ENCODE measurements around the gene BMERB1. TPM values are rescaled to one million over a fixed set of nuclear protein-coding genes. Genes with fewer than 3 reads are reported as not detected.
A peak's percentile ranks its signal among the peaks of the same experiment; 100 is the strongest.
"Not testable (repeated sequence)": the region's sequence is repeated elsewhere in the genome, so short reads cannot be mapped to it uniquely, and the experiment has no call there.

BMERB1 gene
- total RNA-seq, 1 donor from 2014 or later = 47.9 TPM

GRCh38 chr16:15435216-15435864, 952 bp downstream of the BMERB1 start:
- Mint-ChIP-seq H3K36me3 (ENCODE audit: unreplicated experiment) (no peaks in the 10 kb centered on the region), H3K4me3 (ENCODE audit: unreplicated experiment) (peak overlapping the region; percentile 92), H3K27me3 (ENCODE audit: unreplicated experiment) (no peaks in the 10 kb centered on the region), H3K27ac (ENCODE audit: unreplicated experiment) (peak overlapping the region; percentile 73), H3K9me3 (ENCODE audit: unreplicated experiment) (no peaks in the 10 kb centered on the region), H3K4me1 (ENCODE audit: unreplicated experiment) (peaks cover 35% of the 10 kb centered on the region)
- DNase-seq (ENCODE audit: extremely low spot score, unreplicated experiment) = no peak
- TF ChIP-seq CTCF (IDR thresholded peaks at IDR 0.05) = no peak

- no peak overlapping the region for H3K4me3 Mint-ChIP-seq (ENCODE audit: unreplicated experiment)
- no peaks in the 10 kb centered on the region for H3K9me3 Mint-ChIP-seq (ENCODE audit: unreplicated experiment)
- H3K4me1 Mint-ChIP-seq (ENCODE audit: unreplicated experiment) = peaks cover 41% of the 10 kb centered on the region
- no peaks in the 10 kb centered on the region for H3K36me3 Mint-ChIP-seq (ENCODE audit: unreplicated experiment)
- TF ChIP-seq CTCF (IDR thresholded peaks at IDR 0.05) = no peak
- H3K27me3 Mint-ChIP-seq (ENCODE audit: unreplicated experiment) = no peaks in the 10 kb centered on the region
- no peak for DNase-seq (ENCODE audit: extremely low spot score, unreplicated experiment)
- H3K27ac Mint-ChIP-seq (ENCODE audit: unreplicated experiment) = no peak overlapping the region
Observed at GRCh38 chr16:15439102-15439501, 4.7 kb downstream of the BMERB1 start.

- Mint-ChIP-seq H3K4me1 (ENCODE audit: unreplicated experiment) (peaks cover 39% of the 10 kb centered on the region), H3K36me3 (ENCODE audit: unreplicated experiment) (no peaks in the 10 kb centered on the region), H3K4me3 (ENCODE audit: unreplicated experiment) (peak overlapping the region; percentile 24), H3K9me3 (ENCODE audit: unreplicated experiment) (no peaks in the 10 kb centered on the region), H3K27ac (ENCODE audit: unreplicated experiment) (peak overlapping the region; percentile 65), H3K27me3 (ENCODE audit: unreplicated experiment) (no peaks in the 10 kb centered on the region)
- no peak for DNase-seq (ENCODE audit: extremely low spot score, unreplicated experiment)
- no peak for TF ChIP-seq CTCF (IDR thresholded peaks at IDR 0.05)
Observed at GRCh38 chr16:15439521-15439920, 5.1 kb downstream of the BMERB1 start.

- Mint-ChIP-seq H3K27ac (ENCODE audit: unreplicated experiment) (peak overlapping the region; percentile 65), H3K36me3 (ENCODE audit: unreplicated experiment) (peaks cover 6% of the 10 kb centered on the region), H3K9me3 (ENCODE audit: unreplicated experiment) (peaks cover 6% of the 10 kb centered on the region), H3K27me3 (ENCODE audit: unreplicated experiment) (no peaks in the 10 kb centered on the region), H3K4me3 (ENCODE audit: unreplicated experiment) (no peak overlapping the region), H3K4me1 (ENCODE audit: unreplicated experiment) (peaks cover 33% of the 10 kb centered on the region)
- TF ChIP-seq CTCF (IDR thresholded peaks at IDR 0.05) = no peak
- DNase-seq (ENCODE audit: extremely low spot score, unreplicated experiment) = no peak
Observed at GRCh38 chr16:15440852-15441251, 6.5 kb downstream of the BMERB1 start.

- not testable (repeated sequence) for DNase-seq (ENCODE audit: extremely low spot score, unreplicated experiment); H3K27me3 Mint-ChIP-seq (ENCODE audit: unreplicated experiment); H3K36me3 Mint-ChIP-seq (ENCODE audit: unreplicated experiment); H3K9me3 Mint-ChIP-seq (ENCODE audit: unreplicated experiment); H3K27ac Mint-ChIP-seq (ENCODE audit: unreplicated experiment); H3K4me3 Mint-ChIP-seq (ENCODE audit: unreplicated experiment)
- H3K4me1 Mint-ChIP-seq (ENCODE audit: unreplicated experiment) = peaks cover 26% of the 10 kb centered on the region
Observed at GRCh38 chr16:15442140-15442539, 7.8 kb downstream of the BMERB1 start.
